RPMI8226 (cell line): ENCODE results near the gene IL18.
"Not testable (repeated sequence)": the region's sequence is repeated elsewhere in the genome, so short reads cannot be mapped to it uniquely, and the experiment has no call there.

Experiments
- DNase-seq: peaks from one replicate; pipeline ENCODE4 v3.0.0-alpha.2; 2015

The IL18 gene

DNA sequence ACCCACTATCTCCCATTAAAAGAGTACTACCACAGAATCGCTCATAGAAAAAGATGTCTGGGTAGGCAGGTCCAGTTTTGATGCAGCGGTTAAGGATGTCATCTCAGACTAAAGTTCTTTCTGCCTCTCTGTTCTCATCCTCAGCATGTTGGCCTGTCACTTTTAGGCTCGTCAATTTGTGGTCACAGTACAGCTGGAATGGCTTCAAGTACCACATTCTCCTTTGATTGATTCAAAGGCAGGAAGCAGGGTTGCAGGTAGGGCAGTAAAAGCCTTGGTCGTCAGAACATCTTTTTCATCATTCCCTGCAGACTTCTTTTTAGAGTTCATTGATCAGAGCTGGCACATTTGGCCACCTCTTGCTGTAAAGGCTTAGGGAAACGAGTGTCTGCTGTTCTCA lies 48.5 kb downstream of the IL18 start:
- no peak for DNase-seq

GRCh38 chr11:112114460-112114859 lies 49.4 kb downstream of the IL18 start:
- no peak for DNase-seq

GRCh38 chr11:112113539-112114457 lies 50.1 kb downstream of the IL18 start:
- DNase-seq = peak; percentile 55

GRCh38 chr11:112106070-112106469 lies 57.8 kb downstream of the IL18 start:
- no peak for DNase-seq

DNA sequence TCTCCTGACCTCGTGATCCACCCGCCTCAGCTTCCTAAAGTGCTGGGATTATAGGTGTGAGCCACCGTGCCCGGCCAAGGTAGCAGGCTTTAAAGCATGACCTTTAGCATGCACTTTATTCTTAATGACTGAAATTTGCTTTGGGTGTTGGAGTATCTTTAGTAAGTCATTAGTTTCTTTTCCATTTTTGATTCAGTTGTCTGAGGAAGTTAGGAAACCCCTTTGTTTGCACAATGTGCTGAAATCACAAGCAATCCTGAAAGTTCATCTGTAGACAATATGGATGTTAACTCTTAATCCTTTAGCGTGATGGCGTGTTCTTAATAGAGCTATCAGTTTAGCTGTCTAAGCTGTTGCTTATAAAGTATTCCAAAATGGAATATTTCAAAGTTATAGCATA lies 60.4 kb downstream of the IL18 start:
- DNase-seq = no peak

DNA sequence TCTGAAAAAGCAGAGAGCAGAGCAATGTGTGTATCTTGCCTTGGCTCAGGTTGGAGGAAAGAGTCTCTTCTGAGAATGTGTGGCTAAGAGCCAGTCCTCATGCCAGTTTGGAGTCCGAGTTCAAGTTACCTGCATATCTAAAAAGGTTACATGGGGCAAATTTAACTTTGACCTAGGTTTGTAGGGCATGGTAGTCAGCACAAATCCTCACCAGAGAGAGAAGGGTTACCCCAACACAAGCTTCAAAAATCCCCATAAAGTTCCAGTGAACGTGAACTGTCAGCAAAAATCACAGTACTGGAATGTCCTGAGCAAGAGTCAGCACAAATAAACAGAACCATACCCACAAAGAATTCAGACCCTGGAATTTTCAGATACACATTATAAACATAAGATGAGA lies 63.4 kb downstream of the IL18 start:
- peak; percentile 19 for DNase-seq

GRCh38 chr11:112097734-112098528 lies 66.0 kb downstream of the IL18 start:
- DNase-seq = no peak

DNA sequence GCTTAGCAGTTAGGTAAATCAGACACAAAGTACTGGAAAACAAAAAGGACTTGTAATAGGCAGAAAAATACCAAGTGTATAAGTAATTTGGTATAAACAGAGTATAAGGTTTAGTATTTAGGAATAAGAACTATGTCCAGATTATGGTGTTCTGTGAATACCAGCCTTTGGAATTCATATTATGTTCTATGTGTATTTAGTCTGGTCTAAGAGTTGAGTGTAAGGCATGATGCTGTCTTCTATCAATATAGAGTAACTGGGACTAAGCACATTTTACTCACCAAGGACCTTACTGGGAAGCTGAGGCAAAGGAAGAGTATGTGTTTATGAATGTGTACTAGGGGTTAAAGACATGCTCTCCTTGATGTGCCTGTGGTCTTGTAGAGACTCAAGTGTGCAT lies 67.7 kb downstream of the IL18 start:
- no peak for DNase-seq

DNA sequence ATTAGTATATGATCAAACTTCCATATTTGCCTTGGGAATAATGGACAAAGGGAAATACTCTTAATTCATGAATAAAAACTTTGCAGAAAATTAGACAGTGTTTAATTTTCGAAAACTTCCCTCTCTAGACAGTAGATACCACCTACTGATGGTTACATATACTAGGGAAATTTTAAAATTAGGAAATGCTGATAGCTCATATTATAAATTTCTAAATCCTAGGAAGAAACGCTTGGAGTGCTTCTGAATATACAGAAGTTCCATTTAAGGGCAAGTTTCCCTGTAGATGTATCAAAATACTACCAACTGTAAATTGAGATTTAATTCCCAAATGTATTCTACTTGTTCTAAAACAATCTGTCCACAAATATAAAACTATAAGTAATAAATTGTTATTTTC lies 68.6 kb downstream of the IL18 start:
- DNase-seq = not testable (repeated sequence)
